RCC 7860 (cell line): Measurements from ENCODE around the gene ASPM.
A peak's percentile ranks its signal among the peaks of the same experiment; 100 is the strongest.

Experiments used
- DNase-seq: peaks from one replicate; pipeline ENCODE4 v3.0.0-alpha.2; 2015; ENCODE audit warnings: low spot score
- FAIRE-seq: peaks from 2 replicates; lab custom pipeline; 2012; peaks lifted over from hg19 to GRCh38; lab: Jason Lieb, UNC

ASPM gene, protein sequence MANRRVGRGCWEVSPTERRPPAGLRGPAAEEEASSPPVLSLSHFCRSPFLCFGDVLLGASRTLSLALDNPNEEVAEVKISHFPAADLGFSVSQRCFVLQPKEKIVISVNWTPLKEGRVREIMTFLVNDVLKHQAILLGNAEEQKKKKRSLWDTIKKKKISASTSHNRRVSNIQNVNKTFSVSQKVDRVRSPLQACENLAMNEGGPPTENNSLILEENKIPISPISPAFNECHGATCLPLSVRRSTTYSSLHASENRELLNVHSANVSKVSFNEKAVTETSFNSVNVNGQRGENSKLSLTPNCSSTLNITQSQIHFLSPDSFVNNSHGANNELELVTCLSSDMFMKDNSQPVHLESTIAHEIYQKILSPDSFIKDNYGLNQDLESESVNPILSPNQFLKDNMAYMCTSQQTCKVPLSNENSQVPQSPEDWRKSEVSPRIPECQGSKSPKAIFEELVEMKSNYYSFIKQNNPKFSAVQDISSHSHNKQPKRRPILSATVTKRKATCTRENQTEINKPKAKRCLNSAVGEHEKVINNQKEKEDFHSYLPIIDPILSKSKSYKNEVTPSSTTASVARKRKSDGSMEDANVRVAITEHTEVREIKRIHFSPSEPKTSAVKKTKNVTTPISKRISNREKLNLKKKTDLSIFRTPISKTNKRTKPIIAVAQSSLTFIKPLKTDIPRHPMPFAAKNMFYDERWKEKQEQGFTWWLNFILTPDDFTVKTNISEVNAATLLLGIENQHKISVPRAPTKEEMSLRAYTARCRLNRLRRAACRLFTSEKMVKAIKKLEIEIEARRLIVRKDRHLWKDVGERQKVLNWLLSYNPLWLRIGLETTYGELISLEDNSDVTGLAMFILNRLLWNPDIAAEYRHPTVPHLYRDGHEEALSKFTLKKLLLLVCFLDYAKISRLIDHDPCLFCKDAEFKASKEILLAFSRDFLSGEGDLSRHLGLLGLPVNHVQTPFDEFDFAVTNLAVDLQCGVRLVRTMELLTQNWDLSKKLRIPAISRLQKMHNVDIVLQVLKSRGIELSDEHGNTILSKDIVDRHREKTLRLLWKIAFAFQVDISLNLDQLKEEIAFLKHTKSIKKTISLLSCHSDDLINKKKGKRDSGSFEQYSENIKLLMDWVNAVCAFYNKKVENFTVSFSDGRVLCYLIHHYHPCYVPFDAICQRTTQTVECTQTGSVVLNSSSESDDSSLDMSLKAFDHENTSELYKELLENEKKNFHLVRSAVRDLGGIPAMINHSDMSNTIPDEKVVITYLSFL (N-terminal part only)

DNA sequence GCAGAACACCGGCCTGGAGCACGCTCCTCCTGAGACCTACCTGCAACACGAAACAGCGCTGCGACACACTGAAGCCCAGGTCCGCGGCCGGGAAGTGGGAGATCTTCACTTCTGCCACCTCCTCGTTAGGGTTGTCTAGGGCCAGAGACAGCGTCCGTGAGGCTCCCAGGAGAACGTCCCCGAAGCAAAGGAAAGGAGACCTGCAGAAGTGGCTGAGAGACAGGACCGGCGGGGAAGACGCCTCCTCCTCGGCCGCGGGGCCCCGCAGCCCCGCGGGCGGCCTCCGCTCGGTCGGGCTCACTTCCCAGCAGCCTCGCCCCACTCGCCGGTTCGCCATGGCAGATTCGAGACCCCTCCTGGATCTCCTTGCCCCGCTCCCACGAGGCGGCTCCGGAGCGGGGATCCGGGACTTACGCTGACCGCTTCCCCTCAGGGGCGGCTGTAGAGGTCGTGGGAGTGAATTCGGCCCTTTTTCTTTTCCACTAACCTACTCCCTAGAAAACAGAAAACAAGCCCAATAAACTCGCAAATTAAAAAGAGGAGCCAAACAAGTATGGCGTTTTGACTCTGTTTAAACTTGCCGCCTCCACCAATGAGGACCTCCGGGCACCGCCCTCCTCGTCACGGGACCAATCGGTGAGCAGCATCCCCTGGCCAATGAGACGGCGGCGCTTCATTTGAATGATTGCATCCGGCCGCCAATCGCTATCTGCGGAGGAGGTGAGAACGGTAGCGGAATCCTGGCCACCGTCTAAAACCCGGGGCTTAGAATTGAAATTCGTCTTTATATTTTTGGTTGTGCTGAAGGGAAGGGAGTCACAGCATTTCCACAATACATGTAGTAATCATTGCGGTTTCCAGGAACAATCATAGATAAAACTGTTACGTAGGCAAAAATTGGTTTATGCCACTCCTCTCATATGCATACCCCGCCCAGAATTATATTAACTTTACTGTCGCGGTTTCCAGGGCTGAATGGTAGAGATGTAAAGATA, at the start of gene ASPM:
Gene ASPM, minus strand, starts transcription at position 569 of the 995 bp plus-strand sequence. Its CDS starts 232 bp downstream, at position 337.
- peak; percentile 88 for DNase-seq
- FAIRE-seq = peak; percentile 90

DNA sequence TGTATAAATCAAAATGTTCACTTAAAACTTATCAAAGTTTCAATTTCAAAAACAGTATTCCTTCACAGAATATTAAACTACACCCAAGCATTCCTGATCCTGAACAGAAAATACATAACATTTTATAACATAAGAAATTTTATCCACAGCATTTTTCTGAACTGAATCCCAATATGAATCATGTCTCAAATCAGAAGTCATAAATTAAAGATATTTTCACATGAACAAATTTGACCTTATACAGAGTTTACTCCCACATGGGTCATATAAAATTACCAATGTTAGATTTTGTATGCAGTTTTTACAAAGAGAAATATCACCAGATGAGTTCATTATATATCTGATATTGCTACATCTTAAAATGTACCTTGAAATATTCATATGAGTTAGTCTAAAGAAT, 48.6 kb upstream of the ASPM start:
- peak; percentile 8 for FAIRE-seq

GRCh38 chr1:197184190-197184589, 37.7 kb upstream of the ASPM start:
- DNase-seq (no peak), FAIRE-seq (no peak)

More for the DNA sequence above, 48.6 kb upstream of the ASPM start:
- no peak for DNase-seq

DNA sequence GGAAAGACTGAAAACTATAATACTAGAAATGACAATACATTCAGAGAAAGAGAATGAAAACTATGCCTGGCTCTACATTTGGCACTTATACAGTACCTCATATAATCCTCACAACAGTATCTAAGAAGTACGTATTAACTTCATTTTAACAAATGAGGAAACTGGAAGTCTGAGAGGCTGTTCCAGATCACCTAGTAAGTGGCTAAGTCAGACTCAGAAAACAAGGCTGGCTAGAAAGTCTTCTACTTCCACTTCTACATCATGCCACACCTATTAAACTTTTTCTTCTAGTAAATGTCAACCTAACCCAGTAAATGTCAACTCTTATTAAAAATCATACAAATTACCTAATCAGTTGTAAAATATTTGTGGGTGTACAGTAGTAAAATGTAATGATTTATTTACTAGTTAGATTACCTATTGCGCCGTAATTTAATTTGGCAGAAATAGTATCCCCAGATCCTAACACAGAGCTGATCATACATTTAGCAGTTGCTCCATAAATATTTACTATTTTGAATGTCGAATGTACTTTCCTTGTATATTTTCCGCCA, 36.8 kb upstream of the ASPM start:
- DNase-seq = no peak
- no peak for FAIRE-seq

- DNase-seq = no peak
- FAIRE-seq = no peak
Measured at GRCh38 chr1:197182716-197183115, 36.2 kb upstream of the ASPM start.

DNA sequence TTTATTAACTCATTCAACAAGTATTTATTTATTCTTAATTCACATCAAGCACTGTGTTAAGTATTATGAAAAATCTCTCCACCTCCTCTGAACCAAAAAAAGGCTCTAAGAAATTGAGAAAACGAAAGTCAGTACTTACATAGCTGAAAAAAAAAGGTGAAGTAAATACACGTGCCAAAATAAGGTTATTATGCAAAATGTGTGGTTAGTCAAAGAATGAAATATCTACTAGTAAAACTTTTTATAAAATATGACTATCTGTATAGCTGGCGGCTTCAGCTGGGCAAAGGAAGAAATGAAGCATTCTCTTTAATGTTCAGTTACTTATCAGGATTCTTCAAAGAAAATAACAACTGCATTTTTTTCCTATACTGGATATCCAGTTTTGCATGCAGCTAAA, 35.5 kb upstream of the ASPM start:
- FAIRE-seq = no peak
- DNase-seq = no peak

- DNase-seq = peak; percentile 51
- peak; percentile 42 for FAIRE-seq
Measured at GRCh38 chr1:197180252-197180878, 33.9 kb upstream of the ASPM start.

DNA sequence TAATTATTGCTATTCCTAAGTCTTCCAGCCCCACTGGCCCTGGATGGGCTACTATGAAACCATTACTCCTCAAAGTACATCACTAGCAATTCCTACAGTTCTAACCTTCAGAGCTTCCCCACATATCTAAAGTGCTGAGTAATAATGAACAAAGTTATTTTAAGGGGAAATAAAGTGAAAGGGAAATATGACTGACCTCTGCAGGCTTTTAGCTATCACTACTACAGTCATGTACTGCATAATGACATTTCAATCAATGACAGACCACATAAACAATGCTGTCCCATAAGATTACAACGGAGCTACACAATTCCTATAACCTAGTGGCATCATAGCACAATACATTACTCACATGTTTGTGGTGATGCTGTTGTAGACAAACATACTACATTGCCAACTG, 32.5 kb upstream of the ASPM start:
- peak; percentile 55 for DNase-seq
- no peak for FAIRE-seq

DNA sequence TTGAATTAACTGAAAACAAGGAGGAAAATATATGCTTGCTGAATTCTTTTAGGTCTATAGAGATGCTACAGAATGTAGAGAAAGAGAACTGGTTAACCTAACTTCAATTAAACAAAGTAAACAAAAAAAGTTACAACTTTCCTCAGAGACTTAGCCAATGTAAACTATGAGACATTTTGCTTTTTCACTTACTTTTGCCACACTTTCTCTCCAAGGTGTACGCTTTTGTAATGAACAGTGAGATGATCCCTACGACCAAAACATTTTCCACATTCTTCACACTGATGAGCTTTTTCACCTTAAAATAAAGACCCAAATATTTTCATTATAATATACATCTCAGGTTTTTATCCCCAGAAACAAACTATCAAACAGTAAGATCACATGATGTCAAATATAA, 28.3 kb upstream of the ASPM start:
- FAIRE-seq (no peak), DNase-seq (no peak)

- no peak for FAIRE-seq
- DNase-seq = no peak
Measured at GRCh38 chr1:197173571-197174507, 27.4 kb upstream of the ASPM start.

- FAIRE-seq (no peak), DNase-seq (no peak)
Measured at GRCh38 chr1:197171531-197171930, 25.1 kb upstream of the ASPM start.

DNA sequence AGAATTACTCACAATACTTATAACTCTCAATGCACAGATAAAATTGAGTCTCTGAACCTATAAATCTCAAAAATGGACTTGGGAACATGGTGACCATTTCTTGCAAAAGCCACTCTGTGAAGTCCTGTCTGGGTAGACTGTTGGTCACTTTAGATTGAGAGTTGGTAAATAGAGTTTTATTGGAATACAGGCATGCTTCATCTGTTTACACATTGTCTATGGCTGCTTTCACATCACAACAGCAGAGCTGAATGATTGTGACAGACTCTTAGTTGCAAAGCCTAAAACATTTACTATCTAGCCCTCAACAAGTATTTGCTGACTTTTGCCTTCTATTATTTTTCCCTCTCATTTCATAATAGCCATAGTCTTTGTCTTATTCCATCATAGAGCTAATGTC, 24.1 kb upstream of the ASPM start:
- DNase-seq (no peak), FAIRE-seq (no peak)

DNA sequence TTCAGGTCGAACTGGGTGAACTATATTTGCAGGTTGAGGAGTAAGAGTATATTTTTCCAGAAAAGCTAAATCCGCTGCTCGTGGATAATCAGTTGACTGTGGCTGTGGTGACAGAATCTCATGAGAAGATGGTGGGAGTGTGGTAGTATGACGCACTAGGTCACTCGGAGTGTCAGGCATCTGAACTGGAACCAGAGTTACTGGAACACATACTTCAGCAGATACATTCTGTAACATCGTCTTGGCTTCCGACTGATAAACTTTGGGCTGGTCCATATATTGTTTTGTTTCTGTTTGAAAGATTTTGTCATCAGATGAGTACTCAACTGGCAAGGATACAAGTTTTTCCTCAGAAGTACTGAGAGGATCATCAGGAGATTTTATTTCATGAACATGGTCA, 13.0 kb upstream of the ASPM start:
- DNase-seq (no peak), FAIRE-seq (no peak)

GRCh38 chr1:197156692-197157091, 10.2 kb upstream of the ASPM start:
- FAIRE-seq = no peak
- DNase-seq = no peak

- FAIRE-seq (no peak), DNase-seq (no peak)
Measured at GRCh38 chr1:197152662-197153061, 6.2 kb upstream of the ASPM start.

- DNase-seq (no peak), FAIRE-seq (no peak)
Measured at GRCh38 chr1:197151185-197151584, 4.7 kb upstream of the ASPM start.

DNA sequence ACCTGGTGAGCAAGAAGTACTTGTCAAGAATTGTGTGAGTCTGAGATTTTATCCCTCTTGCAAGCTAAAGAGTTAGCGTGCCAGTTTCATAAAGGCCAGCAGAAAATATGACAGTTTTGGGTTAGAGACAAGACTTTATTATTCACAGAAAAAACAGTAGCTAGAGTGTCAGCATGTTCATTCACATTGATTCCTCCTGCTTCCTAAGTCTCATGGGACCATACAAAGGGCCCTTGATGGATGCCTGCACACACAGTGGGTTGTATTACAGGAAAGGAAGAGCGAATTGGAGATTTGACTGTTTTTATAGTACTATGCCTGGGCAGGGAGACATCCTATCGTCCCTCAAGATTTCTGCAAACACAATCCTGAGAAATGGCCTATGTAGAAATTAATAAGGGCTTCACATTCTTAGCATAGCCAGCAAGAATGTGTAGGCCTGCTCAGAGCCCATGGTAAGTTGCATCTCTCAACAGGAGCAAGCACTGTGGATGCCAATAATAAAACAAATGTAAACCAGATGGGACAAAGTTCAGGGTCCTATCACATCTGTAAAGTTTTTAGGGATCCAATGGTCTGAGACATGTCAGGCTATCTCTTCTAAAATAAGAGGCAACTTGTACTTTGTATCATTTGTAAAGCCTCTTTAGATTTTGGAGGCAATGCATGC, 4.0 kb upstream of the ASPM start:
- FAIRE-seq (no peak), DNase-seq (no peak)
